ENCODE measurements around the gene AGER. TPM values are rescaled to one million over a fixed set of nuclear protein-coding genes. Genes with fewer than 3 reads are reported as not detected.
A peak's percentile ranks its signal among the peaks of the same experiment; 100 is the strongest.

The AGER gene
- total and polyA plus RNA-seq, 9 of the 15 experiments (the other 6 are each of a cell fraction or from before 2014, with no cell fraction given), result 1.2 to 11.5 (median 4.1) TPM

DNA sequence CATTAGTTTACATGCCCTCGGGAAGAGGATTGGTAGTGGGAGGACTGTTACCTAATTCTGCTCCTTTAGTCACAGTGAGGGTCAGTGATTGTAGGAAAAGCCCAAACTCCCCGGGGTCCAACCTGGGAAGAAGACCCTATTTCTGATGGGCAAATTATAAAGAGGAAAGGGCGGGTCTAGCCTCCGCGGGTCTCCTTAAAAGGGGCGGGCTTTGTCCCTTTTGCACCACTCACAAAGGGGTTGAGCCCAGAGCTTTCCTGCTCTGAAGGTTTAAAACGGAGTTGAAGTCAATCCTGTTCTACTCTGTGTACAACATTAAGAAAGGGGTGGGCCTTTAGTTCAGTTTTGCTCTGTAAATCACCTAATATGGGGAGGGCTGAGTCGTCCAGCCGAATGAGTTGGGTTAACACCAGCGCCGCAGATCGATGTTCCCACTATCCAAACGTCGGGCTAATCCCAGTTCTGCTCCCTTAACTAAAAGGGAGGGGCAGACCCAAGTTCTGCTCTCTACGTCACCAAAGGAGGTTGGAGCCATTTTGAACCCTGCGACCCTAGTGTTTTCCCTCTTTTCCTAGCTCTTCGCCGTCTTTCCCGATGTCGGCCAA, 6.8 kb downstream of the AGER start (continued):
- TF ChIP-seq E2F3 (CRISPR knock-in tag; IDR thresholded peaks at IDR 0.05), result peak; percentile 34; the same call in 1 of the 2 replicates
- TF ChIP-seq DIDO1 (tag; IDR thresholded peaks at IDR 0.05; ENCODE audit: low read depth), result peak; percentile 65; the same call in 1 of the 2 replicates
- peak; percentile 59 for TF ChIP-seq TBP (optimal IDR thresholded peaks at IDR 0.05; ENCODE audit: low read depth, low read length)
- peak; percentile 31; the same call in 1 of the 2 replicates for TF ChIP-seq XRCC5 (IDR thresholded peaks at IDR 0.05; ENCODE audit: low read depth, low read length)
- TF ChIP-seq, protein P1, sequence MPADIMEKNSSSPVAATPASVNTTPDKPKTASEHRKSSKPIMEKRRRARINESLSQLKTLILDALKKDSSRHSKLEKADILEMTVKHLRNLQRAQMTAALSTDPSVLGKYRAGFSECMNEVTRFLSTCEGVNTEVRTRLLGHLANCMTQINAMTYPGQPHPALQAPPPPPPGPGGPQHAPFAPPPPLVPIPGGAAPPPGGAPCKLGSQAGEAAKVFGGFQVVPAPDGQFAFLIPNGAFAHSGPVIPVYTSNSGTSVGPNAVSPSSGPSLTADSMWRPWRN (IDR thresholded peaks at IDR 0.05; ENCODE audit: low read depth), result peak; percentile 10; the same call in 1 of the 2 replicates
- TF ChIP-seq RB1 (IDR thresholded peaks at IDR 0.05; ENCODE audit: low read depth), result peak; percentile 34
- TF ChIP-seq ZNF41 (CRISPR knock-in tag; conservative IDR thresholded peaks at IDR 0.05), result 0 out of 2 replicates have a peak, but pooled peaks have one; percentile 26
- TF ChIP-seq, protein P2, sequence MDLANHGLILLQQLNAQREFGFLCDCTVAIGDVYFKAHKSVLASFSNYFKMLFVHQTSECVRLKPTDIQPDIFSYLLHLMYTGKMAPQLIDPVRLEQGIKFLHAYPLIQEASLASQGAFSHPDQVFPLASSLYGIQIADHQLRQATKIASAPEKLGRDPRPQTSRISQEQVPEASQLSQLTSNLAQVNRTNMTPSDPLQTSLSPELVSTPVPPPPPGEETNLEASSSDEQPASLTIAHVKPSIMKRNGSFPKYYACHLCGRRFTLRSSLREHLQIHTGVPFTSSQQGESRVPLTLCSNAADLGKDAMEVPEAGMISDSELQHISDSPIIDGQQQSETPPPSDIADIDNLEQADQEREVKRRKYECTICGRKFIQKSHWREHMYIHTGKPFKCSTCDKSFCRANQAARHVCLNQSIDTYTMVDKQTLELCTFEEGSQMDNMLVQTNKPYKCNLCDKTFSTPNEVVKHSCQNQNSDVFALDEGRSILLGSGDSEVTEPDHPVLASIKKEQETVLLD (IDR thresholded peaks at IDR 0.05), result peak; percentile 42; the same call in 1 of the 2 replicates
- TF ChIP-seq, protein P3, sequence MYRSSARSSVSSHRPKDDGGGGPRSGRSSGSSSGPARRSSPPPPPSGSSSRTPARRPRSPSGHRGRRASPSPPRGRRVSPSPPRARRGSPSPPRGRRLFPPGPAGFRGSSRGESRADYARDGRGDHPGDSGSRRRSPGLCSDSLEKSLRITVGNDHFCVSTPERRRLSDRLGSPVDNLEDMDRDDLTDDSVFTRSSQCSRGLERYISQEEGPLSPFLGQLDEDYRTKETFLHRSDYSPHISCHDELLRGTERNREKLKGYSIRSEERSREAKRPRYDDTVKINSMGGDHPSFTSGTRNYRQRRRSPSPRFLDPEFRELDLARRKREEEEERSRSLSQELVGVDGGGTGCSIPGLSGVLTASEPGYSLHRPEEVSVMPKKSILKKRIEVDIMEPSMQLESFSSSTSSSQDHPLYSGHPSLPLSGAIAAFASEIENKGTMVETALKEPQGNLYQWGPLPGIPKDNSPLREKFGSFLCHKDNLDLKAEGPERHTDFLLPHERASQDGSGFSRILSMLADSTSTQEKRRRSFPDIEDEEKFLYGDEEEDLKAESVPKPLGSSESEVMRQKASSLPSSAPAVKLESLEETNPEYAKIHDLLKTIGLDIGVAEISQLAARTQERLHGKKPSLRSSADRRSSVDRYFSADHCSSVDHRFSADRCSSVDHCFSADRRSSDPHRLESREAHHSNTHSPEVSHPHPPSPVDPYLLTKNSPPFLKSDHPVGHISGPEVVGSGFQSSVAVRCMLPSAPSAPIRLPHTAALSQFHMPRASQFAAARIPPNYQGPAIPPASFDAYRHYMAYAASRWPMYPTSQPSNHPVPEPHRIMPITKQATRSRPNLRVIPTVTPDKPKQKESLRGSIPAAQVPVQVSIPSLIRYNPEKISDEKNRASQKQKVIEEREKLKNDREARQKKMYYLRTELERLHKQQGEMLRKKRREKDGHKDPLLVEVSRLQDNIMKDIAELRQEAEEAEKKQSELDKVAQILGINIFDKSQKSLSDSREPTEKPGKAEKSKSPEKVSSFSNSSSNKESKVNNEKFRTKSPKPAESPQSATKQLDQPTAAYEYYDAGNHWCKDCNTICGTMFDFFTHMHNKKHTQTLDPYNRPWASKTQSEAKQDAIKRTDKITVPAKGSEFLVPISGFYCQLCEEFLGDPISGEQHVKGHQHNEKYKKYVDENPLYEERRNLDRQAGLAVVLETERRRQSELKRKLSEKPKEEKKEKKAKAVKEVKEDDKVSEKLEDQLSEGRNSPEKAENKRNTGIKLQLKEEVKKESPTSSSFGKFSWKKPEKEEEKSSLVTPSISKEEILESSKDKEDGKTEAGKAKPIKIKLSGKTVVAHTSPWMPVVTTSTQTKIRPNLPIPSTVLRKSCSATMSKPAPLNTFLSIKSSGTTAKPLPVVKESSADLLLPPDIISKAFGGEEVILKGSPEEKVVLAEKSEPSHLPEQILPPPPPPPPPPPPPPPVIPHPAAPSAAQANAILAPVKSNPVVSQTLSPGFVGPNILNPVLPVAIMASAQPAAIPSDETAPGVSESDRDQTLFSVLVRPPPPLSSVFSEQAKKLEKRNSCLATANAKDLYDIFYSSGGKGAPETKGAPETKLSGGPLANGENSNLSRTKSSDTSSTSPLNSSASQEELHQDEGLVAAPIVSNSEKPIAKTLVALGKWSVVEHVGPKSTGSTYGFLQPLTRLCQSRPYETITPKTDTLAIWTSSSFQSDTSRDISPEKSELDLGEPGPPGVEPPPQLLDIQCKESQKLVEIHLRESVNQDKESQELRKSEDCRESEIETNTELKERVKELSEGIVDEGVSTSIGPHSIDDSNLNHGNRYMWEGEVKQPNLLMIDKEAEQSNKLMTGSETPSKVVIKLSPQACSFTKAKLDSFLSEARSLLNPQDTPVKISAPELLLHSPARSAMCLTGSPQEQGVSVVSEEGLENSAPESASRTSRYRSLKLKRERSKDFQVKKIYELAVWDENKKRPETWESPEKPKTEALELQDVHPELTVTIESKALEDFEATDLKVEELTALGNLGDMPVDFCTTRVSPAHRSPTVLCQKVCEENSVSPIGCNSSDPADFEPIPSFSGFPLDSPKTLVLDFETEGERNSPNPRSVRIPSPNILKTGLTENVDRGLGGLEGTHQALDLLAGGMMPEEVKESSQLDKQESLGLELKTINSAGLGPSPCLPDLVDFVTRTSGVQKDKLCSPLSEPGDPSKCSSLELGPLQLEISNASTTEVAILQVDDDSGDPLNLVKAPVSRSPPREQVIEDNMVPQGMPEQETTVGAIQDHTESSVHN (IDR thresholded peaks at IDR 0.05; ENCODE audit: borderline replicate concordance in 1 of 2, low read depth in 1 of 2), result no peak
- TF ChIP-seq SMAD4 (CRISPR knock-in tag; conservative IDR thresholded peaks at IDR 0.05), result peak; percentile 30
- TF ChIP-seq, protein P4, sequence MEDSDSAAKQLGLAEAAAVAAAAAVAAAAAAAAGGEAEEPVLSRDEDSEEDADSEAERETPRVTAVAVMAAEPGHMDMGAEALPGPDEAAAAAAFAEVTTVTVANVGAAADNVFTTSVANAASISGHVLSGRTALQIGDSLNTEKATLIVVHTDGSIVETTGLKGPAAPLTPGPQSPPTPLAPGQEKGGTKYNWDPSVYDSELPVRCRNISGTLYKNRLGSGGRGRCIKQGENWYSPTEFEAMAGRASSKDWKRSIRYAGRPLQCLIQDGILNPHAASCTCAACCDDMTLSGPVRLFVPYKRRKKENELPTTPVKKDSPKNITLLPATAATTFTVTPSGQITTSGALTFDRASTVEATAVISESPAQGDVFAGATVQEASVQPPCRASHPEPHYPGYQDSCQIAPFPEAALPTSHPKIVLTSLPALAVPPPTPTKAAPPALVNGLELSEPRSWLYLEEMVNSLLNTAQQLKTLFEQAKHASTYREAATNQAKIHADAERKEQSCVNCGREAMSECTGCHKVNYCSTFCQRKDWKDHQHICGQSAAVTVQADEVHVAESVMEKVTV (CRISPR knock-in tag; IDR thresholded peaks at IDR 0.05), result 0 out of 2 replicates have a peak, but pooled peaks have one; percentile 40
